Central memory CD8-positive, alpha-beta T cell (primary cell): ENCODE data around the gene CEP192.
"Not testable (repeated sequence)": the region's sequence is repeated elsewhere in the genome, so short reads cannot be mapped to it uniquely, and the experiment has no call there.

Source experiments
- ATAC-seq: fragments of 150-1000 bp; cut with Tn5 transposase; replicated peaks from 2 replicates; pipeline ENCODE4 v1.10.0; 2022; ENCODE audit warnings: mild to moderate bottlenecking, moderate FRiP score, moderate number of reproducible peaks; ENCODE audit not compliant: poor library complexity, severe bottlenecking; ENCODE audit errors: extremely low read depth
- DNase-seq, 2 donors: peaks; one replicate each; pipeline ENCODE4 v3.0.0; 2021; ENCODE audit warnings: low spot score in 2 of 2
- H3K27ac Mint-ChIP-seq: one replicate; pipeline ENCODE4 v1.8.0; 2022; ENCODE audit warnings: low read depth, mild to moderate bottlenecking, moderate library complexity, mixed read lengths
- H3K27me3 Mint-ChIP-seq: one replicate; pipeline ENCODE4 v1.8.0; 2022; ENCODE audit warnings: mixed read lengths
- H3K36me3 Mint-ChIP-seq: one replicate; pipeline ENCODE4 v1.8.0; 2022; ENCODE audit warnings: mild to moderate bottlenecking, moderate library complexity, mixed read lengths; ENCODE audit not compliant: insufficient read depth
- H3K4me1 Mint-ChIP-seq: one replicate; pipeline ENCODE4 v1.8.0; 2022; ENCODE audit warnings: mixed read lengths
- H3K4me3 Mint-ChIP-seq: one replicate; pipeline ENCODE4 v1.8.0; 2022; ENCODE audit warnings: mild to moderate bottlenecking, moderate library complexity, mixed read lengths
- H3K9me3 Mint-ChIP-seq: one replicate; pipeline ENCODE4 v1.8.0; 2022; ENCODE audit warnings: mixed read lengths

The CEP192 gene

DNA sequence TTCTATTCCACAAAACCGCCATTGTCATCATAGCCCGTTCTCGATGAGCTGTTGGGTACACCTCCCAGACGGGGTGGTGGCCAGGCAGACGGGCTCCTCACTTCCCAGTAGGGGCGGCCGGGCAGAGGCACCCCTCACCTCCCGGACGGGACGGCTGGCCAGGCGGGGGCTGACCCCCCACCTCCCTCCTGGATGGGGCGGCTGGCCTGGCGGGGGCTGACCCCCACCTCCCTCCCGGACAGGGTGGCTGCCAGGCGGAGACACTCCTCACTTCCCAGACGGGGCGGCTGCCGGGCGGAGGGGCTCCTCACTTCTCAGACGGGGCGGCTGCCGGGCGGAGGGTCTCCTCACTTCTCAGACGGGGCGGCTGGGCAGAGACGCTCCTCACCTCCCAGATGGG is 106.9 kb downstream of the CEP192 start:
- H3K27me3 Mint-ChIP-seq, DNase-seq, H3K9me3 Mint-ChIP-seq, H3K4me3 Mint-ChIP-seq, ATAC-seq, H3K4me1 Mint-ChIP-seq, H3K27ac Mint-ChIP-seq: not testable (repeated sequence)
- peaks cover 69% of the 10 kb centered on the region for H3K36me3 Mint-ChIP-seq

DNA sequence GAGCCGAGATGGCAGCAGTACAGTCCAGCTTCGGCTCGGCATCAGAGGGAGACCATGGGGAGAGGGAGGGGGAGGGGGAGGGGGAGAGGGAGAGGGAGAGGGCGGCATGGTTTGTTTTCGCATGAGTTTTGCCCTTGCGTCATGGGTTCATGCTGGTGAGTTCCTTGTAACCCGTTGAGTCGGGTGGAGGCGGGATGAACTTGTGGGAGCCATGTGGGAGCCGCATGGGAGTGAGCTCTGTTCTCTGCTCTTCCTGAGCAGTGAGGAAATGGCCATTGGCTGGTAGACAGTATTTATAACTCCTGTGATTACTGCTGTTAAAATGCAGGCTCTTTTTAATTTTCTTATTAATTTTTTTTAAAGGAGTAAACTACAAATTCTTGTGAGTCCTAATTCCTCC is 108.0 kb downstream of the CEP192 start:
- Mint-ChIP-seq H3K9me3 (no peaks in the 10 kb centered on the region), H3K4me3 (no peak overlapping the region), H3K36me3 (peaks cover 65% of the 10 kb centered on the region), H3K27ac (no peak overlapping the region), H3K4me1 (peaks cover 8% of the 10 kb centered on the region), H3K27me3 (no peaks in the 10 kb centered on the region)
- DNase-seq (no peak), ATAC-seq (no peak)

DNA sequence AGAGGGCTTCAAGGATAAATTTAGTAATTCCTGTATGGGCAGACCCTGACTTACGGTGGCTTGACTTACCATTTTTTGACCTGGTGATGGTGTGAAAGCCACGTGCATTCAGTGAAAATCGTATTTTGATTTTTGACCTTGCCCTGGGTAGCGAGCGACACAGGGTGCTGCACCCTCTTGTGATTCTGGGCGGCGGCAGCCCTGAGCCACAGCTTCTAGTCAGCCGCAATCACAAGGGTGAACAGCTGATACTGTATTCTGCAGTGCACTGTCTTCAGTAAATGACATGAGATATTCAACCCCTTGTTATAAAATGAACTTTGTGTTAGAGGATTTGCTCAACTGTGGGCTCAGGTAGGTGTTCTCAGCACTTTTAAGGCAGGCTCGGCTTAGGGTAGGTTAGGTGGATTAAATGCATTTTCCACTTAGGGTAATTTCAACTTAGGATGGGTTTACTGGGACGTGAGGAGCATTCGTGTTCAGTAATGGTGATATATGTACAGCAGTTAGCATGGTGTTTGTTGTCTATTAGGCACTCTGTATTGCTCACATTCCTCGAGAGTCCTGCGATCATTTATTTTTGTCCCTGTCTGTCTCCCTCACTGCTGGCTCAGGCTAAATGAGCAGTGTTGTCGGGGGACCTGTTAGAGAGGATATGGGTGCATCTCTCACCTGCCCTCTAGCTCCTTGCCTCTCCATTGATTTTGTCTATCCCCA is 109.9 kb downstream of the CEP192 start:
- Mint-ChIP-seq H3K9me3 (no peaks in the 10 kb centered on the region), H3K36me3 (peaks cover 62% of the 10 kb centered on the region), H3K4me1 (peaks cover 10% of the 10 kb centered on the region), H3K27ac (no peak overlapping the region), H3K4me3 (no peak overlapping the region), H3K27me3 (no peaks in the 10 kb centered on the region)
- no peak for DNase-seq
- no peak for ATAC-seq

DNA sequence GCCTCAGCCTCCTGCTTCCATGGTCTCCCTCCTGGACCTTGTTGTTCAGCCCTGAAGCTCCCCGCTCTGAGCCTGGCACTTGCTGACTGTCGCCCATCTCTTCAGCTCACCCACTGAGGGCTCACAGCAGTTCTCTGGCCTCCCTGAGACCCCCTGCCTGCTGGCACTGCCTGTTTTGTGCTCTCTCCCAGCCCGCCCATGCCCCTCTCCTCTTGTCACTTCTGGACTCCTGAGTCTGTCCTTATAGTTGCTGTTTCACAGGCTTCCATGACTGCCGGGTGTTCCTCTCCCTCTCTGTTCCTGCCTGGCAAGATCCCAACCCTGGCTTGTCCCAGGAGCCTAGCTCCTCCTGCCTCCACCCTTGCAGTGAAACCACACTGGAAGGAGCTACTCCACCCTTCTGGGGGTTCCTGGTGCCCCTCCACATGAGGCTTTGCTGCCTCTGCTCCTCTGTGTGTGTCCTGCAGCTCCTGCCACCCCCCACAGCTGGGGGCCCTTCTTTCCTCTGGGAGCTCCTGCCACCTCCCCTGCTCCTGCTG is 110.6 kb downstream of the CEP192 start:
- DNase-seq (no peak), ATAC-seq (no peak)
- Mint-ChIP-seq H3K9me3 (no peaks in the 10 kb centered on the region), H3K4me1 (peaks cover 16% of the 10 kb centered on the region), H3K27me3 (no peaks in the 10 kb centered on the region), H3K4me3 (no peak overlapping the region), H3K27ac (peak overlapping the region; percentile 63), H3K36me3 (peaks cover 62% of the 10 kb centered on the region)

DNA sequence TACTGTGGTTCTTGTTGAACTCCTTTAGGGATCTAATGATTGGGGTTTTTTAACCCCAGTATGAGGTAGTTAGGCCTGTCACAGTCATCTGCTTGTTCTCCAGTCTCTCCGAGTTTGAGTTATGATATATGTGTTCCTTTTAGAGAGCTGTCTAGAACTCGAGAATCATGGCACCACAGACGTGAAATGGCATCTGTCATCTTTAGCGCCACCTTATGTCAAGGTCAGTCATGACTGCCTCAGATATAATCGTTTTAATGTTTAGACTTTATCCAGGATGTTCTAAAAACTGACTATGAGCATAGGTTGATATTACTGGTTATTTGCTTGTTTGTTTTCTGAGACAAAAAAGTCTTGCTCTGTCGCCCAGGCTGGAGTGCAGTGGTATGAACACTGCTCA is 112.2 kb downstream of the CEP192 start:
- ATAC-seq (no peak), DNase-seq (no peak)
- peaks cover 17% of the 10 kb centered on the region for H3K4me1 Mint-ChIP-seq
- no peak overlapping the region for H3K4me3 Mint-ChIP-seq
- H3K9me3 Mint-ChIP-seq, result no peaks in the 10 kb centered on the region
- peaks cover 63% of the 10 kb centered on the region for H3K36me3 Mint-ChIP-seq
- H3K27ac Mint-ChIP-seq, result no peak overlapping the region
- H3K27me3 Mint-ChIP-seq, result no peaks in the 10 kb centered on the region

DNA sequence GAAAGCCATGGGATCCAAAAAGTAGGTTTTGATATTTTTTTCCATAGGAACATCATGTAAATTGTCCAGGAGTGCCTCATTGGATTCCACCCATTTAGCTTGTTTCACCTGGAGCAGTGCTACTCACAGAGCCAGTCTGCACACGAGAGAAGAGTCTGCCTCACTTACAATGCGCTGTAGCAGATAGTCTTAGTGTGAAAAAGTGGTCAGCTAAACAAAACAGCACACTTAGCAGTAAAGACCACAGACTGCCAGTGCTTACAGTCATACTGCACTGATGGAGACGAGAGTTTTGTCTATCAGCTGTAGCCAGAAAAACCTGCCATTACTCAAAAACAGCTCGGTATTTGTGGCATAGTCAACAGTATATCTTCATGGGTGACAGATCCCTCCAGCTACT is 113.9 kb downstream of the CEP192 start:
- no peak for ATAC-seq
- peak overlapping the region; percentile 23 for H3K27ac Mint-ChIP-seq

DNA sequence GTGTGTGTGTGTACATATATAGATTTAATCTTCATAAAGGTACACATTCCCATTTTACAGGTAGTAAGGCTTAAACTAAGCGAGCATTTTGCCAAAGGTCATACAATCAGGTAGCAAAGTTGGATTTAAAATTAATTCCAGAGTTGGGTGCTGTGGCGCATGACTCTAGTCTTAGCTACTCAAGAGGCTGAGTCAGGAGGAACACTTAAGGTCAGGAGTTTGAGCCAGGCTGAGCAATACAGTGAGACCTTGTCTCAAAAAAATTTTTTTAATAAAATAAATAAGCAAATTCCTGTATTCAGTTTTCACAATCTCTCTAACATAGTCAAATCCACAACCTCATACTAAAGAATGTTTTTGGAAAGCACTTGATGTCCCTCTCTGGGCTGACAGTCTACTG is 115.9 kb downstream of the CEP192 start:
- peaks cover 17% of the 10 kb centered on the region for H3K4me1 Mint-ChIP-seq
- H3K9me3 Mint-ChIP-seq, result no peaks in the 10 kb centered on the region
- no peak overlapping the region for H3K27ac Mint-ChIP-seq
- no peak overlapping the region for H3K4me3 Mint-ChIP-seq
- H3K36me3 Mint-ChIP-seq, result peaks cover 49% of the 10 kb centered on the region
- H3K27me3 Mint-ChIP-seq, result no peaks in the 10 kb centered on the region
- no peak for ATAC-seq
- no peak for DNase-seq

More for the DNA sequence above, 113.9 kb downstream of the CEP192 start:
- Mint-ChIP-seq H3K4me1 (peaks cover 17% of the 10 kb centered on the region), H3K36me3 (peaks cover 59% of the 10 kb centered on the region), H3K27me3 (no peaks in the 10 kb centered on the region), H3K9me3 (no peaks in the 10 kb centered on the region), H3K4me3 (no peak overlapping the region)
- no peak for DNase-seq

DNA sequence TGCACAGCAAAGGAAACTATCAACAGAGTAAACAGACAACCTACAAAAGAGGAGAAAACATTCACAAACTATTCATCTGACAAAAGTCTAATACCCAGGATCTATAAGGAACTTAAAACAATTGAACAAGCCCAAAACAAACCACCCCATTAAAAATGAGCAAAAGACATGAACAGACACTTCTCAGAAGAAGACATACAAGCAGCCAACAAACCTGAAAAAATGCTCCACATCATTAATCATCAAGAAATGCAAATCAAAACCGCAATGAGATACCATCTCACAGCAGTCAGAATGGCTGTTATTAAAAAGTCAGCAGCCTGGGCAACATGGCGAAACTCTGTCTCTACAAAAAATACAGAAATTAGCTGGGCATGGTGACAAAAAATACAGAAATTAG is 117.2 kb downstream of the CEP192 start:
- DNase-seq (no peak), ATAC-seq (no peak)
- no peaks in the 10 kb centered on the region for H3K27me3 Mint-ChIP-seq
- peaks cover 42% of the 10 kb centered on the region for H3K36me3 Mint-ChIP-seq
- H3K27ac Mint-ChIP-seq, result no peak overlapping the region
- H3K4me3 Mint-ChIP-seq, result no peak overlapping the region
- H3K9me3 Mint-ChIP-seq, result no peaks in the 10 kb centered on the region
- peaks cover 10% of the 10 kb centered on the region for H3K4me1 Mint-ChIP-seq

DNA sequence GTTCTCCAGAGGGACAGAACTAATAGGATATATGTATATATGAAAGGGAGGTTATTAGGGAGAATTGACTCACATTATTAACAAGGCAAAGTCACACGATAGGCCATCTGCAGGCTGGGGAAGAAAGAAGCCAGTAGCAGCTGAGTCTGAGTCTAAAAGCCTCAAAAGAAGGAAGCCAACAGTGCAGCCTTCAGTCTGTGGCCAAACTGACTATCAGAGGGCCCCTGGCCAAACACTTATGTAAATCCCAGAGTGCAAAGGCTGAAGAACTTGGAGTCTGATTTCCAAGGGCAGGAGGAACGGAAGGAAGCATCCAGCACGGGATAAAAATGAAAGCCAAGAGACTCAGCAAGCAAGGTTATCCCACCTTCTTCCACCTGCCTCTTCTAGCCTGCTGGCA is 119.4 kb downstream of the CEP192 start:
- Mint-ChIP-seq H3K27ac (no peak overlapping the region), H3K27me3 (no peaks in the 10 kb centered on the region), H3K4me1 (peaks cover 10% of the 10 kb centered on the region), H3K36me3 (peaks cover 39% of the 10 kb centered on the region), H3K4me3 (no peak overlapping the region), H3K9me3 (no peaks in the 10 kb centered on the region)
- DNase-seq (no peak), ATAC-seq (no peak)

DNA sequence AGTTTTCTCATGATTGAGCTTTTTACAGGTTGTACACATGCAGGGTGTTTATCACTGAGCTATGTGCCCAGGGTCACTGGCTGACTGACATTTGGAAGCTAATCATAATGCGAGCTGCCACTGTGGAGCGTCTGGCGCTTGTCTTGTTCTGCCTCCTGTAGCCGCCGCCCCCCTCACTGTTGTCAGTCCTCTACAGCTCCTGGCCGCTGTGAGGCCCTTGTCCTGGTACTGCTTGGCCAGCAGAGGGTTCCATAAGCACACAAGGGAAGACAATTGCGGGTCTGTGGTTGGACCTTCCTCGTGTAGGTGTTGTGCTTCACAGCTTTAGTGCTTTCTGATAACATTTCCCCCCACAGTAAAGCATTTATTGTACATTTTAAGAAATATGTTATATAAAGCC is 121.8 kb downstream of the CEP192 start:
- Mint-ChIP-seq H3K4me1 (no peaks in the 10 kb centered on the region), H3K9me3 (no peaks in the 10 kb centered on the region), H3K4me3 (no peak overlapping the region), H3K27me3 (no peaks in the 10 kb centered on the region), H3K27ac (peak overlapping the region; percentile 7), H3K36me3 (peaks cover 28% of the 10 kb centered on the region)
- ATAC-seq, result no peak
- DNase-seq, result no peak

DNA sequence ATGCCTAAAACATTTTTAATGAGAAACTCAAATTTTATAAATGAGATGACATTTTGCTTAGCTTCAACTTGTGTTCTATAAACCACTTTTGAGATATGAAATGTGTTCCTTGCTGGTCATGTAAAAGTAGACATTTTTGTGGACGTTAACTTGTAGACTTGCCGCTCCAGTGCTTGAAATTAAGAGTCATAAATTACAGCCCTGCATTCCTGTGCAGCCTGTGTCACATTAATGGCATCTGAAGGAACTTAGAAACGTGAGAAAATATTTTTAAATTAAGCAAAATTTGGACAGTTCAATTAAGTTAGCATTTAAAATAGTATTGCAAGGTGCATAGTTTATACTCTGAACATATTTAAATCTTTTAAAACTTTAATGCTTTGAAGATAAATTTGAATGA is 129.1 kb downstream of the CEP192 start:
- DNase-seq (no peak), ATAC-seq (no peak)
- H3K4me1 Mint-ChIP-seq, result no peaks in the 10 kb centered on the region
- no peaks in the 10 kb centered on the region for H3K27me3 Mint-ChIP-seq
- no peaks in the 10 kb centered on the region for H3K9me3 Mint-ChIP-seq
- peaks cover 25% of the 10 kb centered on the region for H3K36me3 Mint-ChIP-seq
- no peak overlapping the region for H3K4me3 Mint-ChIP-seq
- H3K27ac Mint-ChIP-seq, result no peak overlapping the region

DNA sequence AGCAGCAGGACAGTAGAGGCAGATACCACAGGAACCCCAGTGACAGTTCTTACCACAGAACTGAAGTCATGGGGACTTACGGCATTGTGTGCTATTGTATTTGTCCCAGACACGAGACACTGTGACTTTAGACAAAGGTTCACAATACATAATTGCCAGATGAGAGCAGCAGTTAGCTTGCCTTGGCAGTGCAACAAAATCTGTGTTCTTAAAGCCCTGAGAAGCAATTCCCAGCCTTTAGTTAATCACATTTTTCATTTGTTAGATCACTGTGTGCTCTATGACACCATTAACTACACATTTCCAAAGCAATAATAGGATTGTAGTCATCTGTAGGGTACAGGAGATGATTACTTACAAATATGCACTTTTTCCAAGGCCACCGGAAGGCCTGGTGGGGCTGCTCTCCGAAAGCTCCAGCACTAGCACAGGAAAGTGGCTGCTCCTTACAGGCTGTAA is 129.8 kb downstream of the CEP192 start:
- no peaks in the 10 kb centered on the region for H3K9me3 Mint-ChIP-seq

DNA sequence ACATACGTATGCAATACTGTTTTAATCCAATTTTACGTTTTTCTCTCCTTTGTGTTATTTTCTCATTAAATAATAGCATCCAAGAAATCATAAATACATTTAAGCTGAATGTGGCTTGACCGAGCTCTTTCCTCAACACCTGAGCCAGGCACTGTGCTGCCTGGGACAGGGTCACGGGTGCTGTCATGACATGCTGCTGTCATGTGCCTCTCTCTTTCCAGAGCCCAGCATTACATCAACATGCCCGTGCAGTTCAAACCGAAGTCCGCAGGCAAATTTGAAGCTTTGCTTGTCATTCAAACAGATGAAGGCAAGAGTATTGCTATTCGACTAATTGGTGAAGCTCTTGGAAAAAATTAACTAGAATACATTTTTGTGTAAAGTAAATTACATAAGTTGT is 133.2 kb downstream of the CEP192 start:
- DNase-seq (no peak), ATAC-seq (no peak)
- no peak overlapping the region for H3K27ac Mint-ChIP-seq

More for the DNA sequence above, 129.8 kb downstream of the CEP192 start:
- DNase-seq (no peak), ATAC-seq (no peak)
- no peak overlapping the region for H3K27ac Mint-ChIP-seq
- no peaks in the 10 kb centered on the region for H3K4me1 Mint-ChIP-seq
- peaks cover 24% of the 10 kb centered on the region for H3K36me3 Mint-ChIP-seq
- H3K27me3 Mint-ChIP-seq, result no peaks in the 10 kb centered on the region
- no peak overlapping the region for H3K4me3 Mint-ChIP-seq

More for the DNA sequence above, 133.2 kb downstream of the CEP192 start:
- Mint-ChIP-seq H3K36me3 (peaks cover 10% of the 10 kb centered on the region), H3K4me3 (no peak overlapping the region), H3K4me1 (peaks cover 6% of the 10 kb centered on the region), H3K9me3 (no peaks in the 10 kb centered on the region), H3K27me3 (no peaks in the 10 kb centered on the region)
